Superior temporal gyrus (tissue), 1 donor: ENCODE results near the gene BARHL1.

Source experiments
- DNase-seq: peaks from one replicate; pipeline ENCODE4 v3.0.0-alpha.2; 2016; ENCODE audit errors: extremely low spot score

The BARHL1 gene

DNA sequence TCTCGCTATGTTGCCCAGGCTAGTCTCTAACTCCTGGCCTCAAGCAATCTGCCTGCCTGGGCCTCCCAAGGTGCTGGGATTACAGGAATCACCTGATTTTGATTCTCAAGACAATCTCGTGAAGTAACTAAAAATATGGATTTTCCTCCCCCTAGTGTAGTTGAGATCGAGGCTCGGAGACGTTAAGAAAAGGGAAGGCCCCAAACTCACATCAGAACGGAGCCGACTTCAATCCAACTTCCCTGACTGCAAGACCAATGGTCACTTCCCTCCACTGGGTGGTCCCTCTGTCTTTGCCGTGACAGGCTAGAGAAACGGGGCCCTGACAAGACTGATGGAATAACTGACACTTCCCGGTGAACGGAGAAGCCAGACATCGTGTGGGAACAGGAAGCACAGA lies 28.3 kb downstream of the BARHL1 start:
- no peak for DNase-seq

DNA sequence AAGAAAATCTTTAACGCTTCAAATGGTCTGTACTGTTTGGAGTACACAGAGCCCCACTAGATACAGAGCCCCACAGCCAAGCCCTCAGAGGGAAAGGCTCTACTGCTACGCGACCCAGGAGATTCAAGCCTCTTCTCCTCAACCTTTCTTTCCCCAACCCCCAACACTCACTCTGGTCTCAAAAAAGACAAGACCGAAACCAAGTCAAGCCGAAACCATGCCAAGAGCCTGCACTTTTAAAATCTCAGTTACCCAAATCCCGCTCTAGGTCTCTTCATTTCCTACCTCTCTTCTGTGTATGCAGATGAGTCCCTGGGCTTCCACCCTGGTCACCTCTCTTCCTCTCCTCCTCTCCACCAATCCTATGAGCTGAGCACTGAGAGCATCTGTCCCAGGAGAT lies 31.9 kb downstream of the BARHL1 start:
- DNase-seq: no peak

DNA sequence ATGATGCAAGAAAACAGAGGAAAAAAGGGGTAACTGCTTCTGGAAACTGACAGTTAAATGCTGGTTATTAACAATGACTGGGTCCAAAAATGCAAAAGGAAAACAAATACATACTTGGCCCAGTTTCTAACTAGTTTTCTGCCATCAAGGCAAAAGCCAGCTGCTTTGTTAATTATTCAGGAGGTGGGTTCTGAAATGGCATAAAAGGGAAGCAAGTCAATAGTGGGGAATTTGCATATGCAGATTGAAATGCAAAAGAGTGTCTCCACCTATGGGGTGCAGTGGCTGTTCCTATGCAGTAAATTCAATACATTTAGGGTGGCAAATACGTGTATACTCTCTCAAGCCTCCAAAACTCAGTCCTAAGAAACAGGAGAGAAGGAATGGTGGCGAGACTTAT lies 33.4 kb downstream of the BARHL1 start:
- DNase-seq: no peak

DNA sequence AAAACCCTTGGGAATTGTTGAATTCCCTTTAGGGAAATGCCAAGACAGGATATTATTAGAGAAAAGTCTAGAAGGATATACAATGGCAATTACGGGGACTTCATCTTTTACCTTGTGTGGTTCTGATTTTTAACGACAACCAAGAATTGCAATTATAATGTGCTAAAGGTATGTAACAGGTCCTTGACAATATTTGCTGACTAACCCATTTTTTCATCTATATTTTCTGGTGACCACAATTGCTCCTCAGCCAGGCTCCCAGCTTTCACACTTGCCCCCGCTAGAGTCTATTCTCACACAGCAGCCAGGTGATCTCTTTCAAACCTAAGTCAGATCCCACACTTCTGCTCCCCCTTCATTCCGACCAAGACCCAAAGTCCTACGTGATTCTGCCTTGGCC lies 34.3 kb downstream of the BARHL1 start:
- DNase-seq: no peak

DNA sequence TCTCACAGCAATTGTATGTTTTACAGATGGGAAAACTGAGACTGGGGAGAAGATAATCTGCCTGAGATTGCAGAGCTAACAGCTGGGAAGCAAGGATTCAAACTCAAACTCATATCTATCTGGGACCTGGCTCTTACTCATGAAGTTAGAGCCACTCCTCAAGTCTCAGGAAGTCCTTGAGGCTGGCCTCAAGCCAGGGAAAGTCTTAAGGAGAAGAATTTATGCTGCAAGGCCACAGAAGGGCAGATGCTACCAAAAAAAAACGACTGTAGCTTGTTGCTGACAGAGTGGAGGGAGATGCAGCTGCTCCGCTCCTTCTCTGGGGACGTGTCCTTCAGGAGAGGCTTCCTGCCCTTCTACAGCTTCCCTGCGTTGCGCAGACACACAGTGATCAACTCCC lies 39.8 kb downstream of the BARHL1 start:
- DNase-seq: no peak

DNA sequence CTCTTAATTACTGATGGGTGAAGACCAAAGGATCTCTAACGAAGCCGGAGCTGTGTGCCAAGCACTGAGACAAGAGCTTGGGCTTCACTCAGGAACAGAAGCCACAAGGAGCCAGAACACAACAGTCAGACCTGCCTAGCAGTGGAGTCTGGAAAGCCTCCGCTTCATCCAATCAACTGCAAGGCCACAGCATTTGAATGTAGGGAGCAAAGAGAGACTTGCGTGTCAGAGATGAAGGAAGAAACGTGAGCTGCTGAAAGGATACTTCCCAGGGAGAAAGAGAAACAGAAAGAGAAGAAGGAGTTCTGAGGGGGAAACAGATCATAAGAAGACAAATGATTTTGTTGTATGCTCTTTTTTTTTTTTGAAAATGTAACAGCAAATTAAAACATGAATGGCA lies 43.9 kb downstream of the BARHL1 start:
- no peak for DNase-seq

DNA sequence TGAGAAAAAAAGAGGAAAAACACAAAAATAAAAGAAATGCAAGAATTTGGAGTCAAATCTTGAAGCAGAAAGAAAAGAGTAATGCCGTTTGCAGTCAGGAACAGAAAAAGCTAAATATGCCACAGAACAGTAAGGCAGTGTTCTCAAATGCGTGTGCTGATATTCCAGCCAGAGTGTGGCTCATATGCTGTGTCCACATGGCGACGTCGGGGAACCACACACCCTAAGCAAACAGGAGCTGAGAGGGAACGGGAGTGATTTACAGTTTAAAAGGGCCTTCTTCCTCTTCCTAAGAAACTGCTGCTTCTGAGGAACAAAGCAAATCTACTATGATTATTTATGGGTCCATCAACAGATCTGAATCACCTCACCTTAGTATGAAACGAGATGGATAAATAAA lies 44.7 kb downstream of the BARHL1 start:
- no peak for DNase-seq

DNA sequence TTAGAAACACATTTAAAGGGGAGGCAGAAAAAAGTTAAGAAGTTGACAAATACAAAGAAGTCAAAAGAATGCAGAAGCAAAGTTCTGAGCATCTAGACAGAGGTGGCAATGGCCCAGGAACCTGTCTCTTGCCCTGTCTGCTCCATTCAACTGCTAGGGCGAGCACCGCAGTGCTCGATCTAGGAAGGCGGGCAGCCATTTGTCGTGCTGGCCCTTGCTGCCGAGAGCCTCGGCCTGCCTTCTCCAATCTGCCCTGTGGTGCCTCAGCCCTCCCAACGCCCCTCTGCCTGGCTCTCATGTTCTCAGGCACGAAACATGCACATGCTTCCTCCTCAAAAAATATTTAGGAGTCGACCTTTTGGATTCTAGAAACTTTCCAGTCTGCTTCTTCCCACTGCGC lies 45.2 kb downstream of the BARHL1 start:
- DNase-seq: no peak

DNA sequence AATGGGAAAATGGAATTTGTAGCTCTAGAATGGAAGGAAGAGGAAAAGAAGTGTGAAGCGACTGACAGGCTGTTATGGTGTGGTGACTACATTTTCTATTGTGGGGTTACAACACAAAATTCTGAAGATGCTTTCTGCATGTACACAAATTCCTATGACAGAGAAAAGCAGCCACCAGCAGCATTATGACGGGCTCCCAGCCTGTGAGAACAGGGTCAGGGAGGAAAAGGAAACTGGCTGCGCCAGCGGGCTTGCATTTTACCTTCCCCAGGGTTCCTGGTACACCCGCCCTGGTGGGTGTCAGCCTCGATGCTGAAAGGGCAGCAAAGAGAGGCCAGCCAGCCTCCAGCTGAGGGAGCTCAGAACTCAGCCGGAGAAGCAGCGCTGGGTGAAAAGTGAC lies 46.3 kb downstream of the BARHL1 start:
- DNase-seq: no peak

DNA sequence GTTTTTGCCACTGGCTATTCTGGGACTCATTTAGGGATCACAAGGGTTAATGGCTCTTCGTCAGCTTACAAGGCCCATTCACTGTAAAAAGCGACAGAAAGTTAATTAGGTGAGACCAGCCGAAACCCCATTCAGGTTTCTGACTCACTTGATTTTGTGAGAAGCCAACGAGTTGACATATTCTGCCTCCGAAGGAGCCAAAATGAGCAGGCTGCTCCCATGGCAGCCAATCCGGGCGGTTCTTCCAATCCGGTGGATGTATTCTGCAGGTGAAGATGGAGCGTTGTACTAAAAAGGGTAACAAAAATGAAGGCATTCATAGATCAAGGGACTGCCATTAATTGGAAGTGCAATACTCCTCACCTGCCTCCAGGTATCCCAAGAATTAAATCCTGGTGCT lies 47.7 kb downstream of the BARHL1 start:
- DNase-seq: no peak

DNA sequence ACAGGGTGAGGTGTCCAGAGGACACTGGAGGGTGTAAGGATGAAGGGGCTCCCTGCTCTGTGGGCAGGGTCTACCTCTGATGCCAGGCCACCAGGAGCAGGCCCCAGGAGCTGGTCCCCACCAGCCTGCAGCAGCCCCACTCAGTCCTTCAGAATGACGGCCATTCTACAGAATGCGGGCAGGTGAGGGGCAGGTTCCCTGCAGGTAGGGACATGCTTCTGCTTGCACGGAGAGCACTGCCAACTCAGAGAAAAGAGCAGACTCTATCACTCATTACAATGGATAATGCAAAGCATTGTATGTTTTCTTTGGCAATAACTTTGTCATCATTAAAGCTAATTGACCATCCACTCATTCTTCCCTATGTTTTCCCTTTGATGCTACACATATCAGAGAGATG lies 48.4 kb downstream of the BARHL1 start:
- no peak for DNase-seq

DNA sequence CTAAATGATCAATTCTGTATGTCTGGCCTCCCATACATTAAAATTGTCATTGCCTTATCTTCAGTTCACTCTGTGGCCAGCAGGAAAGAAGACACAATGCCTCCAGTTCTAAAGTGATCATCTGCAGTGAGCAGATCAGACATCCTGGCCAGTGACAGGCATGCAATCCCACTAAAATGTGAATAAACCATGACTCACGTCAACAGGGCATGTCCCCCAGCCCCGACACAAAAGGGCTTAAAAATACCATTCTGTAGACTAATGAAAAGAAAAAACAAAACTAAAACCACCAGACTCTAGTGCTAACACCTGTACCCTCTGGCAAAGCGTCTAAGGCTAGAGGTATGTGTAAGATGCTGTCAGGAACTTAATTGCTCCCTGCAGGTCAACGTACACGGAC lies 48.9 kb downstream of the BARHL1 start:
- DNase-seq: no peak

DNA sequence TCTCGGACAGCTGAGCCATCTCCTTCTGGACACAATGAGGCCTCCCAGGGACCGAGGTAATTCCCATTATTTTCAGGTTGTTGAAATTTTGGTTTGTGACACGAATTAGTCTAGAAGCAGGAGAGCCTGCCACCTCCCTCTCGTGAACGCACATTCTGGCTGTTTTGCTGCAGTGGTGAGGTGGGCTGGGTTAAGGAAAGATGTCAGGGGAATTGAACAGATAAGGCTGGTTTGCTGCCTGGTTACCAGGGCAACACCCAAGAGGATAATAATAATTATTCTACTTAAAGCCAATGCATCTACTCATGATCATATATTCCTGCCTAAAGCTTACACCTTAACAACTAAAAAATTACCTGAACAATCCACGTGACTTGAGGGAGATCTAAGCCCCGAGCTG lies 49.3 kb downstream of the BARHL1 start:
- no peak for DNase-seq

DNA sequence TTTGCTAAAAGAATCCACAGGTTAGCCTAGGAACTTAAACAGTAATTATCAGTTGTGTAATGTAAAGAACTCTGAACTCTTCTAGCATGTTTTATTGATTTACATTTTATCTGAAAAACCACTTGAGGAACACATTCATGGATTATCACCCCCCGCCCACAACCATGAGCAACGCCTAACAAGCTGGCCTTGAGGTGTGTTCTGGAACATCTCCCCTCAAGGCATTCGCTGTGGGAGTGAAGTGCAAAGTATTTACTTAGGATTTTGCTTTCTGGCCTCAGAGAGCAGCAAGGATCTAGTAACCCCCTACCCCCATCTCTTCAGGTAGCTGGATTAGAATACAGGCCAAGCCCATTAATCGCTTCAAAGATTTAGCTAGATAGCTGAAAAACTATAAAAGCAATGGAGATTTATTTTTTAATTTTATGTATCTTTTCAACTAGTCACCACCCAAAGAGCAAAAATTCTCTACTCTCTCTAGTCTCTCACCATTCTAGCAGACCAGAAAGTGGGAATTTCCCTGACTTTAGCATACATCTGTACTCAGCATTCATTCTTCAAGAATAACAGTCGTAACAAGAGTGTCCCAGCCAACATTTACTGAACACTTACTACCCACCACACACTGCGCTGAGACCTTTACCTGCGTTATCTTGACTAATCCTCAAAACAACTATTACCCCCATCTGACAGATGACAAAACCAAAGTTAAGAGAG lies 50.2 kb downstream of the BARHL1 start:
- DNase-seq: no peak

DNA sequence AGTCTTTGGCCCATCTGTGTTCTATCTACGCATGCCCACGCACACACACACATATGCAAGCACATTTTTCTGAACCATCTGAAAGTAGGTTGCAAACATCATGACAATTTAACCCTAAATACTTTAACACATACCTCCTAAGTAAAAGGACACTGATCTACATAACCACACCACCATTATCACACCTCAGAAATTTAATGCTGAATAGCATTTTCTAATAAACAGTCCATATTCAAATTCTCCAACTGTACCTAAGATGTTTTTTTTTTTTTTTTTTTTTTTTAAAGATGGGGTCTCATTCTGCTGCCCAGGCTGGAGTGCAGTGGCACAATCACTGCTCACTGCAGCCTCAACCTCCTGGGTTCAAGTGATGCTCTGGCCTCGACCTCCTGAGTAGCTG lies 51.9 kb downstream of the BARHL1 start:
- DNase-seq: no peak

DNA sequence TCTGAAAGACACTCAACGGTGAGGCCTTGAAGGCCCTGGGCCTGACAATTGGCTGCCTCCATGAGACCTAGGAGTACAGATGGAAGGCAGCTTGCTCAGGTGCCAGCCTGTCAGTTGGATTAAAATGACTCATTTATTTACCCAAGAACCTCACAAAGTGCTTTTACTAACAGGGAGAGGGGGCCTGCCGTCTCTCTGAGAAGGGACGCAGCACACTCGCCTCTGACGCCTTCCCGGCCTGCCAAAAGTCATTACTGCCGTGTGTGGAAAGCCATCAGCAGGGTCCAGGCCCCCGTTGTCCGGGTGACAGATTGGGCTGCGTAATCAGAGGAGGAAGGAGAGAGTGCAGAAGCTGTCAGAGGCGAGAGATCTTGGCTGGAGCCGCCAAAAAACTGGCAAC lies 54.9 kb downstream of the BARHL1 start:
- DNase-seq: no peak

DNA sequence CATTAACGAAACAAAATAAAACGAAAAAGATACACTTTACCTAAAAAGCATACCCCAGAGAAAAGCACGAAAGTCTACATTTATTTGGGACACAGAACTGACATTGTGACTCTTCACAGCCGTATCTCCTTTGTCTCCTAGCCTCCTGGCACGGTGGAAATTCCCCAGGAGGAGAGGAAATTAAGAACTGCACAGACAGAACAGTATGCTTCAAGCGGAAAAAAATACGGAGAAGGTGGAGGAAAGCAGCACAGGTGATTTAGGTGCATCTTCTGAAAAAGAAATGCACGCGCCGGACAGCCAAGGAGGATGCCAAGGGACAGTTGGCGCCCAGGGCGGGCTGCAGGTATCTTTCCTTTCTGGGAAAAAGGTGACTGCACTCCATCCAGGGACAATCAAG lies 55.4 kb downstream of the BARHL1 start:
- DNase-seq: no peak

DNA sequence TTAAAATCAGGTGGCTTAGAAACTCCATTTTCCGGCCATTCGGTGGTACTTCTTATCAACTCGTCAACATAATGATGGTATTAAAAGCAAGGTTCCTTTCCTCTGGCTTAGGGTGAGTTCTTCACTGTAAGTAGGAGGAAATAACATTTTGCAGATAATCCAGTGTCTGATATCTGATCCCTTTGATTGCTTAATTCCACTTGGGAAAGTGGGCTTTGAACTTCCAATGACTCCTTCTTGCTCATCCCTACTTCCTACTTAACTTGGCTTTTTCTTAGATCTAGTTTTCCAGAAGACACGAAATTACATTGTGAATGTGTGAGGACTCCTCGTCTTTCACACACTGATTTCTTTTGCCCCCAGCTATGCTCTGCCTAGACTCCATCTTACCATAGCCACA lies 55.8 kb downstream of the BARHL1 start:
- DNase-seq: no peak

DNA sequence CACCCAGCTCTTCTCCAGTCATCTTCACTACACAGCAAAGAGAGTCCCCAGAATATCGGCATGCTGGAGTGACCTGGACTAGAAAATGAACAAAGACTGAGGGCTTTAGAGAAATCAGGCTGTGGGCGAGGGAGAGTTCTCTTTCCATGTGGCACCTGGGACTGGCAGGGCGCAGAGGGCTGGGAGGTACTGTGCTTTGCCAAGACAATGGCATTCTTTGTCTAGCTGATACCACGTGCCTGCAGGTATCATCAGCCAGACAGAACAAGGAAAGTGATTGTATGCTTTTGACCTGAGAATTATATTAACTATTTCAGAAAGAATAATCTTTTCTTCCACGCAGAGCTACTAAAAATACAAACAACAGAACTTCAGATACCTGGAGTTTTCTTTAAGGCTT lies 56.9 kb downstream of the BARHL1 start:
- DNase-seq: no peak
